Erythroblast (primary cell): ENCODE data around the gene CYP4A22.
"Not testable (repeated sequence)": the region's sequence is repeated elsewhere in the genome, so short reads cannot be mapped to it uniquely, and the experiment has no call there.

Source experiments
- GATA1 ChIP-seq: IDR thresholded peaks from 2 replicates; pipeline ENCODE4 v1.6.1; 2011; ENCODE audit warnings: low read depth, mild to moderate bottlenecking, control low read depth, low read length, moderate library complexity
- POLR2A ChIP-seq: IDR thresholded peaks from 2 replicates; pipeline ENCODE4 v1.6.1; 2011; ENCODE audit warnings: mild to moderate bottlenecking, low read length

DNA sequence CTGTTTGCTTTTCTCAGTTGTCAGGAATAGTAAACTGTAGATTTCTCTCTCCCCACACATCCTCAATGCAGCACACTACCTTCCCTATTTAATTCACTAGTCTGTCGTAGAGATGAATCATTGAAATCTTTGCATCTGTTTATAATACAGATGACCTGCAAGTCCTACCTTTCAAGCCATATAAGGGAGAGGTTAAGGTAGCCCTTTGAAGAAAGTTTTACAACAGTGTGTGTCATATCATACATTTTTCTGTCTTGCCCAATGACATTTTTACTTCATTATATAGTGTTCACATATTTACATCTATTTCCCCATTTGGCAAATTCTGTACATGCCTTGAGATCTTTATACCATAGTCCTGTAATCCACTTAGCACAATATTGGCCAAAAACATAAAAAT lies 9.3 kb downstream of the CYP4A22 start:
- not testable (repeated sequence) for TF ChIP-seq POLR2A, GATA1
